HCT116 (cell line): ENCODE data around the gene ETHE1. TPM values are rescaled to one million over a fixed set of nuclear protein-coding genes. Genes with fewer than 3 reads are reported as not detected.
"Not testable (repeated sequence)": the region's sequence is repeated elsewhere in the genome, so short reads cannot be mapped to it uniquely, and the experiment has no call there.

ENCODE experiments used
- ATAC-seq: fragments of 200-7000 bp; cut with Tn5 transposase; 2 replicates; pipeline ENCODE4 v1.9.1; 2020; ENCODE audit warnings: mild to moderate bottlenecking, moderate library complexity
- BruUV-seq: library from RNA; stranded (reverse); fragments of 400-500 nt; replicated peaks from 2 replicates; lab custom pipeline; 2021; lab: Mats Ljungman, UMichigan
- CTCF ChIA-PET: fragments of 300-600 bp; sonication (Branson Sonifier 250); formaldehyde crosslinking; loops from one replicate; lab custom pipeline; 2021; ENCODE audit warnings: antibody characterized with exemption; lab: Charles Lee
- POLR2A ChIA-PET: fragments of 300-600, 350-600 bp; sonication (Branson Sonifier 250); formaldehyde crosslinking; loops from one replicate; lab custom pipeline; 2021; ENCODE audit warnings: antibody characterized with exemption; lab: Charles Lee
- RAD21 ChIA-PET, 2 experiments: fragments of 300-600 bp; sonication (Branson Sonifier 250); formaldehyde crosslinking; loops; one replicate each; lab custom pipeline; 2023; ENCODE audit warnings: low total read pairs in 2 of 2; ENCODE audit not compliant: uncharacterized antibody in 2 of 2, unreplicated experiment in 2 of 2, low non-redundant PET in 1 of 2; lab: Charles Lee
- DNase-seq: peaks from one replicate; pipeline ENCODE4 v3.0.0-alpha.2; 2010; ENCODE audit warnings: low read depth, low spot score
- H2AFZ ChIP-seq: fragments of 200-600 bp; shearing (Covaris generic), sonication (generic); 2 replicates; pipeline ENCODE4 v1.6.1; 2017; ENCODE audit warnings: low read depth, mixed run types, mixed read lengths, antibody characterized with exemption, low read length; ENCODE audit not compliant: poor library complexity, severe bottlenecking
- H3K27ac ChIP-seq: 2 replicates; pipeline ENCODE4 v1.5.1; 2012; ENCODE audit warnings: low read depth, low read length
- H3K27me3 ChIP-seq: fragments of 200-600 bp; sonication (generic); 2 replicates; pipeline ENCODE4 v1.6.1; 2016; ENCODE audit warnings: mixed run types, low read length, mixed read lengths; ENCODE audit not compliant: insufficient read depth
- H3K36me3 ChIP-seq, 2 experiments: fragments of 200-500 bp in 1 of 2; fragments of 200-600 bp in 1 of 2; sonication (Bioruptor generic) in 1 of 2; sonication (generic) in 1 of 2; 2 replicates each; pipeline versions ENCODE4 v1.5.1 to v1.6.1; 2014 to 2016; ENCODE audit warnings: low read length in 2 of 2, inconsistent platforms in 1 of 2, mixed read lengths in 1 of 2, mixed run types in 1 of 2; ENCODE audit not compliant: insufficient read depth in 2 of 2, control insufficient read depth in 1 of 2
- H3K4me1 ChIP-seq, 2 experiments: fragments of 200-600 bp in 1 of 2; sonication (generic) in 1 of 2; 2 replicates each; pipeline versions ENCODE4 v1.5.1 to v1.6.1; 2012 to 2017; ENCODE audit warnings: low read length in 2 of 2, inconsistent platforms in 1 of 2, mild to moderate bottlenecking in 1 of 2, mixed read lengths in 1 of 2, mixed run types in 1 of 2, moderate library complexity in 1 of 2; ENCODE audit not compliant: insufficient read depth in 2 of 2, control insufficient read depth in 1 of 2
- H3K4me2 ChIP-seq: fragments of 200-600 bp; sonication (generic); 2 replicates; pipeline ENCODE4 v1.6.1; 2017; ENCODE audit warnings: mixed run types, low read length, mixed read lengths
- H3K4me3 ChIP-seq, 2 experiments: fragments of 200-600 bp in 1 of 2; sonication (generic) in 1 of 2; replicated peaks in 1 of 2; 2 replicates each; pipeline ENCODE4 v1.5.1; 2011 to 2016; ENCODE audit warnings: low read length in 2 of 2, control low read depth in 1 of 2, low read depth in 1 of 2, mild to moderate bottlenecking in 1 of 2, mixed read lengths in 1 of 2, mixed run types in 1 of 2
- H3K79me2 ChIP-seq: fragments of 200-600 bp; sonication (generic); 2 replicates; pipeline ENCODE4 v1.6.1; 2017; ENCODE audit warnings: mild to moderate bottlenecking, mixed run types, low read length, moderate library complexity, mixed read lengths; ENCODE audit not compliant: insufficient read depth
- H3K9ac ChIP-seq: fragments of 200-600 bp; sonication (generic); 2 replicates; pipeline ENCODE4 v1.6.1; 2016; ENCODE audit warnings: low read length, mixed read lengths
- H3K9me2 ChIP-seq: fragments of 200-600 bp; sonication (generic), shearing (Covaris generic); 2 replicates; pipeline ENCODE4 v1.6.1; 2017; ENCODE audit warnings: mixed run types, mild to moderate bottlenecking, moderate library complexity; ENCODE audit not compliant: insufficient read depth
- H3K9me3 ChIP-seq, 2 experiments: fragments of 200-500 bp in 1 of 2; fragments of 200-600 bp in 1 of 2; sonication (Bioruptor generic) in 1 of 2; sonication (generic) in 1 of 2; 2 replicates each; pipeline ENCODE4 v1.6.1; 2014 to 2017; ENCODE audit warnings: low read length in 2 of 2, mixed read lengths in 2 of 2, inconsistent platforms in 1 of 2, low read depth in 1 of 2, mild to moderate bottlenecking in 1 of 2, mixed run types in 1 of 2, moderate library complexity in 1 of 2; ENCODE audit not compliant: control insufficient read depth in 1 of 2, insufficient read depth in 1 of 2
- H4K20me1 ChIP-seq: fragments of 200-600 bp; sonication (generic), shearing (Covaris generic); 2 replicates; pipeline ENCODE4 v1.6.1; 2017; ENCODE audit warnings: mixed run types, mild to moderate bottlenecking, moderate library complexity; ENCODE audit not compliant: insufficient read depth
- CBX3 ChIP-seq: IDR thresholded peaks from 2 replicates; pipeline ENCODE4 v1.6.1; 2012; ENCODE audit warnings: low read depth
- MAX ChIP-seq: IDR thresholded peaks from 2 replicates; pipeline ENCODE4 v1.6.1; 2012
- SIN3A ChIP-seq: IDR thresholded peaks from 2 replicates; pipeline ENCODE4 v1.6.1; 2012; ENCODE audit warnings: low read depth
- TCF7L2 ChIP-seq: IDR thresholded peaks from 2 replicates; pipeline ENCODE4 v1.7.0; 2011; ENCODE audit warnings: borderline replicate concordance, inconsistent platforms; ENCODE audit not compliant: insufficient read depth, insufficient read length; ENCODE audit errors: extremely low read depth
- YY1 ChIP-seq: IDR thresholded peaks from 2 replicates; pipeline ENCODE4 v1.6.1; 2011; ENCODE audit warnings: low read length, low read depth, moderate library complexity, mild to moderate bottlenecking; ENCODE audit not compliant: insufficient replicate concordance; ENCODE audit errors: extremely low read depth
- intact Hi-C: fragments of 100-400 bp; cut with micrococcal nuclease; formaldehyde crosslinking; loops from 2 replicates; pipeline ENCODE4 v1.10.0; 2022
- total RNA-seq: library from RNA; stranded (reverse); gene quantifications from one replicate; pipeline ENCODE4 v1.2.1, GENCODE V29; 2021; ENCODE audit not compliant: unreplicated experiment
- TF ChIP-seq, protein P1 (sequence below): IDR thresholded peaks from 2 replicates; pipeline ENCODE4 v1.6.1; 2012

Gene ETHE1
- total RNA-seq, 1 experiment from 2014 or later: 64.3 TPM

GRCh38 chr19:43551399-43552197 lies 24.6 kb upstream of the ETHE1 start (continued):
- TF ChIP-seq SIN3A: no peak
- TF ChIP-seq, protein P1, sequence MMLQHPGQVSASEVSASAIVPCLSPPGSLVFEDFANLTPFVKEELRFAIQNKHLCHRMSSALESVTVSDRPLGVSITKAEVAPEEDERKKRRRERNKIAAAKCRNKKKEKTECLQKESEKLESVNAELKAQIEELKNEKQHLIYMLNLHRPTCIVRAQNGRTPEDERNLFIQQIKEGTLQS: no peak

DNA sequence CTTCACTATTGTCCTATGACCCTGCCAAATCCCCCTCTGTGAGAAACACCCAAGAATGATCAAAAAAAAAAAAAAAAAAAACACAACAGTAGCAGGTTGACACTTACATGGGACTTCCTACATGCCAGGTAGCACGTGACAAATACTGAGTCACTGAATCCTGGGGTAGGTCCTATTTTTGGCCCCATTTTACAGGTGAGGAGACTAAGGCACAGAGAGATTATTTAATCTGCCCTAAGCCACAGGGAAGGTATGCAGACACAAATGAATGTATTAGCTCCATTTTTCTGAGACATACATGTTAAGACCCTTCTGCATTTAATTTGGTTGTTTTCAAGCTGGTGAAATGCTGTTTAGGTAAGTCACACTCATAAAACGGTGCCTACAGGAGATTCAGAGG lies 21.7 kb upstream of the ETHE1 start:
- intact Hi-C loops: no loop called here

GRCh38 chr19:43547926-43548325 lies 20.9 kb upstream of the ETHE1 start:
- H3K4me2 ChIP-seq, intact Hi-C loops, H3K9ac ChIP-seq, H3K9me3 ChIP-seq, H3K27me3 ChIP-seq, H3K79me2 ChIP-seq, CTCF ChIA-PET, DNase-seq, H2AFZ ChIP-seq, POLR2A ChIA-PET, H4K20me1 ChIP-seq, ATAC-seq, H3K4me3 ChIP-seq, RAD21 ChIA-PET, H3K9me2 ChIP-seq, BruUV-seq, H3K27ac ChIP-seq, H3K4me1 ChIP-seq: not testable (repeated sequence)
- H3K36me3 ChIP-seq: peaks cover 5 to 12% of the 10 kb centered on the region in 2 experiments

More for the DNA sequence above, 21.7 kb upstream of the ETHE1 start:
- no TSS peak for BruUV-seq
- no peak overlapping the region for H3K9ac ChIP-seq
- RAD21 ChIA-PET: no interaction called here
- H3K9me3 ChIP-seq: no peaks in the 10 kb centered on the region
- H3K4me3 ChIP-seq: no peak overlapping the region
- H3K27ac ChIP-seq: no peak overlapping the region
- no peaks in the 10 kb centered on the region for H3K4me1 ChIP-seq
- H3K79me2 ChIP-seq: no peaks in the 10 kb centered on the region
- H3K36me3 ChIP-seq: peaks cover 5 to 10% of the 10 kb centered on the region in 2 experiments; a peak in 3 of 4 replicates
- H3K27me3 ChIP-seq: no peaks in the 10 kb centered on the region
- ATAC-seq: no peak
- POLR2A ChIA-PET: no interaction called here
- no peaks in the 10 kb centered on the region for H4K20me1 ChIP-seq
- TF ChIP-seq YY1 (no peak), TCF7L2 (no peak), MAX (no peak), CBX3 (no peak)
- H3K4me2 ChIP-seq: no peak overlapping the region
- CTCF ChIA-PET: no interaction called here
- no peak overlapping the region for H2AFZ ChIP-seq
- no peak for DNase-seq
- no peaks in the 10 kb centered on the region for H3K9me2 ChIP-seq
